GM19240 (cell line): ENCODE data around the gene DEDD2.

ENCODE experiments used
- DNase-seq: peaks from one replicate; pipeline ENCODE4 v3.0.0; 2011; ENCODE audit warnings: low spot score; ENCODE audit not compliant: insufficient read length

The DEDD2 gene

DNA sequence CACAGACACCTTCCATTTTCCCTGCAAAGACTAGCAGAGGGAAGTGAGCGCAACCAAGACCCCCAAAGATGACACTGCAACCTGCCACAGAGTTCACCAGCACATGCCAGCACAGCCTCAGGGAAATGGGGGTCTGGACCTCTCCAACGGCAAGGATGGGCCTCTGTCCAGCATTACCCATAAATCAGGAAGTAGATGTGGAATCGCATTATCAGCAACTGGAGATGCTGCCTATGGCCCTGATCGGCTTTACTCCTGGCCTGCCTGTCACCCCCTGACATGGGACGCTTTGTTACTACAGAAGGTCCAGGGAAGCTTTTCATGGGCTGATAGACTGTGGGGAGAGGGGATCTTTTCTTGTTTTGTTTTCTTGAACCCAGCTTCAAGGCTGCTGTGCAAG is 43.8 kb downstream of the DEDD2 start:
- DNase-seq = no peak

DNA sequence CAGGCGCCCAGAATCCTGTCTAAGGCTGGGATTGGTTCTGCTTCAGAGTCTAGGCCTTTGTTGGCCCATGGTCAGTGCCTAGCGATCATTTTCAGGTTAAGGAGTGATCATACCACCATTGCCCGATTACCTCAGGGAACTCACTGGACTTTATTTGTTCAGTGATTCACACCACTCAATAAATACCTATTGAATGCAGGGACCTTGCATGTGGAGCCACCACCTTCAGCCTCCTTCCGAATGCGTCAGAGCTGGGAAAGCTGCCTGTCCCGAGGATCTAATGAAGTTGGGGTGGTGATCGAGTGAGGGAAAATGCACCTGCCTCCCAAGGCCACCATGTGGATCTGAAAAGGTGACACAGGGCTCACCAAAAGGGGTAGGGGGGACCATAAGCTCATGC is 45.2 kb downstream of the DEDD2 start:
- no peak for DNase-seq

DNA sequence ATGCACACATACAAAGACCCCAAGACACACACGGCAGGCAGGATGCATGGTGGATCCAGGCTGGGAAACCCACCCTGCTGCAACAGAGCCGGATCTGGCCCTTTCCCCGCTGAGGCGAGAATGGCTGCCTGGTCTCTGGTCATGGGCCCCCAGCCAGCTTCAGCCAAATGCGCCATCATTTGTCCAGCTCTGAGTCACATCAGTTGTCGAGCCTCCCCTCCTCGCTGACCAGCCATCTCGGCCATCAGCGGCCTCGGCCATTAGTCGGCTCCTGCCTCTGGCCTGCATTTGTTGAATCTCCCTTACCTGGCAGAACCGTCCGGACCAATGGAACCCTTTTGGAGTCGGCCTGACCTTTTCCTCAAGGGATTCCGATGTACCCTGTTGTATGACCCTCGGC is 46.8 kb downstream of the DEDD2 start:
- DNase-seq = no peak

DNA sequence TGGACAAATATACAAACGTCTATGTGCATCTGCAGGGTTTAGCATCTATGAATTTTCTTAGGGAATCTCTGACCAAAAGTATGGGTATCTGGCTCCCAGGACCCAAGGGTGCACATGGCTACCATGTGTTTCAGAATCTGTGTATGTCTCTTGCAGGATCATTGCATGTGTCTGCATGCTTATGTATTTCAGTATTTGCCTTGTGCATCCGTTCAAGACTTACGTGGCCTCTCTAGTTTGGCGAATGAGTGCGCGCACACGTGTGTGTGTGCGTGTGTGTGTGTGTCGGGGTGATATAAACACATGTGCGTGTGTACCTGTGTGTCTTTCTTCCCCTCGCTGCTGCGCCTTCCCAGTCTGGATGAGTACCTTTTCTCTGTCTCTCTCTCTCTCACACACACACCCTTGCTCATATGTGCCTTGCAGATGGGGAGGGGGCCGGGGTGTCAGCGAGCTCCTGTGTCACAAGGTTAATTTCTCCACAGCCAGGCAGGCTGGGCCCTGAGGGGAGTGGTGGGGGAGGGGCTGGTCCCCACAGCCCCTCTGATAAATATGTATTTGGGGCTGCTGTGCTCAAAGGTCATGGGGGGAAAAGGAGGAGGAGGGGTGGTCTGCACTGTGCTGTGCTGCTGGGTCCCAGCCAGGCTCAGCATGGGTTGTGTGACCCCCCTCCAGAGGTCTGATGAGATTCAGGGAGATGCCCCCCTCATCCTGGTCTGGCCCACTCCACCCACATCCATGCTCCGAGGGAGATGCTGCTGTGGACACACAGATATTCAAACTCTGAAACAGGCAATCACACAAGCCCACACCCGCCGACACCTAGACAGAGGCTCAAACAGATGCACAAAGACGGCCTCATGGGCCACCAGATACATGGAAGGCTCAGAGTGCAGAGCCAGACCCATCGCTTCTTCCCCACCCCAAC is 47.7 kb downstream of the DEDD2 start:
- DNase-seq = no peak

DNA sequence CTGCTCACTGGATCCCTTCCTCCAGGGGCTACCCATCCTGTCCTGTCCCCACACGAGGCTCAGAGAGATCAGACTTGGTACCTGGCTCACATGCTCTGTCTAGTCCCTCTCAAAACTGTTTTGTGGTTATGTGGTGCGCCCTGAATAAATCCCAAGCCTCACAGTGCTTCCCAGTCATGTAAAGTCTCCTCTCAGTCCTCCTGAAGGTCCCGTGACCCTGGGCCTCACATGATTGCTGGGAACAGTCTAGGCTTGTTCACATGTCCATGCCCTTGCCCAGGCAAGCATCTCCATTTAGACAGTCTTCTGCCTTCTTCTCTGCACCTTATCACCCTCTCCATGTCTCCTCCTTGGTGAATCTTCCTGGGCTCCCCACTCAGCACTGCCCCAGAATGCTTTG is 49.3 kb downstream of the DEDD2 start:
- no peak for DNase-seq

DNA sequence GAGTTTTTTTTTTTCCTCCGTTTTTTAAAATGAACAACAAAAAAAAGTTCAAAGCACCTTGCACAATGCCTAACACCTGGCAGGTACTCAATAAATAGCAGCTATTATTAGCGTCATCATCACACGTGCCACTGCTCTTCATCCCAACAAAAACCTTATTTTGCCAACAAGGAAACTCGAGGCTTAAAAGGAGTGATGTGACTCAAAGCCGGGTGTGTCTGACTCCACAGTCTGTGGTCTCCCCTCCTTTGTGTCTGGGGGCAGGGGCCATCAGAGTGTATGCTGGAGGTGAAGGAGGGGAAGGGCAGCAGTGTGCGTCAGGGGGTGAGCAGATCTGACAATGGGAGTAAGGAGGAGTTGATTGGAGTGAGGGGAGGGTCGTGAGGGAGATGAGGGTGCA is 51.2 kb downstream of the DEDD2 start:
- DNase-seq = no peak

DNA sequence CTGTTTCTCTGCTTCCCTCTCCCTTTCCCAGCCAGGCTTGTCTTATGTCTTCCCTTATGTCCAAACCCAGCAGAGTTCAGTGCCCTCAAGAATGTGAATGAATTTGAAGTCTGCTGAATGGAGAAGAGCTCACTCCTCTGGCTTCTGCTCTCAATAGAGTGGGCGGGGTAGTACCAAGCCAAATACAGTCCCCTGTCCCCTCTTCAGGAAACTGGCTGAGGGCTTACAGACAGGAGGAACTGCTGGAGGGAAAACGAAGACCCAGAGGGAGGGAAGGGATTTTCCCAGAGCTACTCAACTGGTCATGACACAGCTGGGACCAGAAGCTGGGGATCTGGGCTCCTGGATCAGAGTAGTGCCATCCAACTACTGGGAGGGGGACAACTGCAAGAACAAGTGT is 52.3 kb downstream of the DEDD2 start:
- DNase-seq = no peak

DNA sequence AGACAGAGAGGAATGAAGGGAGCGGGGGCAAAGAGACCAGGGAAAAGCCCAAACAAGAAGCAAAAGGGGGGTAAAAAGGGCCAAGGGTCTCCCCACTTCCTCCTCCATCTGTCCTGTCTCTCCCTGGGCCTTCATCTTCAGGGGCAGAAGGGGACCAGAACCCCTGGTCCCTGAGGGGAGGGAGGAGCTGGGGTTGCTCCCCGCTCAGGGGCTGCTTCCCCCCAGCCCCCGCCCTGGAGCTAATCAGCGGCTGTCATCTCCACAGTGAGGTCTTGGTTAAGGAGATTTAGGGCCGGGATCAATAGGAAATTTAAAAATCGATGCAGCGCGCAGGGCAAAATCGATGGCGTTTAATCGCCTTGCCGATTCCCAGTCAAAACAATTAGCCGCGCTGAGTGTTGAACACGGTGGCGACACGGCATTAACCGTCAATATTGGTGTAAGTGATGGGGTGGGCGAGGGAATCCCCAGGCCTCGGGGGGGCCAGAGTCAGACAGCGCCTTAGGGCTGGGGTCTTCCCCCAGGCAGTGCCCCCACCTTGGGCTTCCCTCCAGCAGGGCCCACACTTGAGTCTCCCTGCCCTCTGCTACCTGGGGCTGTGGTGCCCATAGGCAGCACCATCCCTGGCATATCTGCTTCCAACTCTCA is 55.7 kb downstream of the DEDD2 start:
- DNase-seq = no peak

DNA sequence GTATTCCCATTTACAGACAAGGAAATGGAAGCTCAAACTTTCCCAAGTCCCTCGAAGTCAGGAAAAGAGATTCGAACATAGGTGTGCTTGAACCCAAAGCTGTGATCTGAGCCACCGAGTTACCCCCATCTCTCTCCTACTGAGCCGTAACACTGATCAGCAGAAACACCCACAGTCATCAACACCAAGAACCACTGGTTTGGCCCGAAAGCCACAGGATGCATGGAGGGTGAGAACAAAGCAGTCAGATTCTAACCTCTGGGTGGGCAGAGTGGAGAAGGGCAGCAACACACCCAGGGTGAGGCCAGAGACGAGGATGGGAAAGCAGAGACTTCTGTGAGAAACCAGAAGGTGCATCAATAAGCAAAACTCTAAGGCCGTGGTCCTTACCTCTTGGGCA is 57.5 kb downstream of the DEDD2 start:
- no peak for DNase-seq

DNA sequence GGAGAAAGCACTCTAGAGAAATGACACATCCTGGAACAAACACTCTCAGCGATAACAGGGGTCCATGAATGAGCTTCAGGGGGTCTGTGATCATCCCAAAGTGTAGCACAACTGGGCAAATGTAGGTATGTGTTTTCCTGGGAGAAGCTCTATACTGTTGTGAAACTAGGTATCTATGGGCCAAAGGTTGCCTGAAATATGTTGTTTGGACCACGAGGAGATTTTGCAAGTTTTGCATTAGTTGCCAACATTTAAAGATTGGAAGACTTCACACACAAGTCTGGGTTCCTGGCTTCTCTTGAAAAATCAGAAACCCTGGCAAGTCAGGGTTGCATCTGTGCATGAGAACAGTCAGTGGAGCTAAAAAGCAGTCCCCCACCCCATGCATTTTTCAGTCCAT is 58.6 kb downstream of the DEDD2 start:
- DNase-seq = no peak

DNA sequence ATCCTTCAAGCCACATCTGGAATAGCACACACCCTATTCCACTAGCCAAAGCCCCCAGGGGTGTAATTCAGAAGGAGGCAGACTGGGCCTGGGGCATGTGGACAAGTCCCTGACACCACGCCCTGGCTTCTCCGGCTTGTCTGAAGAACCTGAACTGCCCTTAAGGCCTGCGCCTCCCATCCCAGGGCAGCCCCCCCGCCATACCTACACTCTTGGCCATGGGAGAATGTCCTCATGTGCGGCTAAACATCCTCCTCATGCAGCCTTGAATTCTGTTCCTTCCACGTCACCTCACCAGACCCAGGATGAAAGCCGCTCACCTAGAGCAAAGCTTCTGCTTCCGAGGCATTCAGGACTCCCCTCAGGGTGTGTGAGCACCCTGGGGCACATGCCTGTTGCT is 60.9 kb downstream of the DEDD2 start:
- DNase-seq = no peak

DNA sequence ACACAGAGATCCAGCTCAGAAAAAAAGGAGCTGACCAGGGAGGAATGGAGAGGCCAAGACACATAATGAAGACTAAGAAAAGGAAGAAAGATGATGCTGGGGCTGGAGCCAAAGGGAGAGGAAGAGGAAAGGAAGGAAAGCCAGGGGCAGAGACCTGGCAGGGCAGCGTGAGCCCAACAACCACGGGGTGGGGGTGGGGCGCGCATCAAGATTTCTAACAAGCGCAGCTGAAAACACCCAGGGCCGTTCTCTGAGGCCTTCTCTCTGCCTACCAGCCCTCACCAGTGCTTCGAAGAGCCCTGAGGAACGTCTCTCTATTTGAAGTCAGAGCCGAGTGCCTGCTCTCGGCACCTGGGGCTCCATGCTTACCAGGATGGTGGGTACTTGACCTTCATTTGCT is 61.7 kb downstream of the DEDD2 start:
- DNase-seq = no peak

DNA sequence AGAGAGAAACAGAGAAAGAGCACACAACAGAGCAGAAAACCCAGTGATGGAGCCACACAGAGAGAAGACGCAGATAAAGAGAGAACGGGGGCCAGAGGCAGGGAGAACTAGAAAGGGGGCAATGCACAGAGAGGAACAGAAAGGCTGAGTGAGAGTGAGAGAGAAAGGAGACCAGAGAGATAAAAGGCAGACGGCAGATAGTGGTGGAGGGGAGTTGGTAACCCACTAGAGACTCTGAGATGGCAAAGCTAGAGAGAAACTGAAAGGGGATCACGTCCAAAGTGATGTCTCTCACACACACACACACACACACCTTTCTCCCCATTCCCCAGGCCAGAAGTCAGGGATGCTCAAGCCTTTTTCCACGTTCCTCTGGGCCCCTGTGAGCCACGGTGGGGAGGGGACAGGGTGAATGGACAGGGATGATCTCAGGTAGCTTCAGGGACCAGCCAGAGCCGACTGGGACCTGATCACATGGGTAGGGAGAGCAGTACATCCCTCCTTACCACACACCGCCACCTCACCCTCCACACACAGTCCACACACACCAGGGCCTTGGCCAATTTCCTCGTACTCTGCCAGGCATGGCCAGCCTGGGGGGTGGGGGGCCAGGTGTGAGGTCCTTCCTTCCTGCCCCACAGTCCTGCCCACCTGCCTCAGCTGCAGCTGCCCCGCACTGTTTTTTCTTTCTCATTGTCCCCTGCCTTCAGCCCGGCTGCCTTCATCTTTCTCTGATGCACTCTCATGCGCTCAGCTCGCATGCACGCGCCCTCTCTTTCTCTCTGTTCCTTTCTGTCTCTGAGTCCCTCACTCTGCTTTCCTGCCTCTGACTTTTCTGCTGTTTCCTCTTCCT is 62.8 kb downstream of the DEDD2 start:
- DNase-seq = no peak

DNA sequence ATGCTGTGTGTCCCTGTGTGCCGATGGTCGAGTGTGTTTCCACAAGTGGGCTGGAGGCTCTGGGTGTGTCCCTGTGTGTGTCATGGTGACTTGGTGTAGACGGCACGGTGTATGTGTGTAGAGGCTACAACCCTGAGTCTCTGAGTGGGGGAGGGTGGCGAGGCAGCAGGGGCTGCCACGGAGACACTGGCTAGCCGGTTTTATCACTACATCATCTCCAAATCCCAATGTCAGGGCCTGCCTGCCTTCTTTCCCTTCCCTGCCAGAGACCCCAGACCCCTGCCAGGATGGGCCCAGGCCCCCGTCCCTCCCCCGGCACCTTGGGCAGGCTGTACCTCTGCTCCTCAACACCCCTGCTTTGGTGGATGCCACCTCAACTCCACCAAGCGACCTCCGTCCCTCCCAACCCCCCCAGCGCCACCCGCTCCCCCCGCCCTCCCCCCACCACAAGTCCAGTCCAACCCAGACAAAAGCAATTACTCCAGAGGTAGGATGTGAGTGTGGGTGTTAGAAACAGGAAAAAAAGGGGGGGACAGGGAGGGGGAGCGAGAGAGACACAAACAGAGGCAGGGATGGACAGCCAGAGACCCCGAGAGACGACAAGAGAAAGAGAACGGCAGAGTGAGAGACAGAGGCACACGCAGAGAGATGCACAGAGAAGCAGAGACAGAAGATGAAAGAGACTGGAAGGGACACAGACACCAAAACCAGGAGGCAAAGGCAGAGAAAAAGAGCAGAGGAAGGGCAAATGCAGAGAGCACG is 63.6 kb downstream of the DEDD2 start:
- no peak for DNase-seq

DNA sequence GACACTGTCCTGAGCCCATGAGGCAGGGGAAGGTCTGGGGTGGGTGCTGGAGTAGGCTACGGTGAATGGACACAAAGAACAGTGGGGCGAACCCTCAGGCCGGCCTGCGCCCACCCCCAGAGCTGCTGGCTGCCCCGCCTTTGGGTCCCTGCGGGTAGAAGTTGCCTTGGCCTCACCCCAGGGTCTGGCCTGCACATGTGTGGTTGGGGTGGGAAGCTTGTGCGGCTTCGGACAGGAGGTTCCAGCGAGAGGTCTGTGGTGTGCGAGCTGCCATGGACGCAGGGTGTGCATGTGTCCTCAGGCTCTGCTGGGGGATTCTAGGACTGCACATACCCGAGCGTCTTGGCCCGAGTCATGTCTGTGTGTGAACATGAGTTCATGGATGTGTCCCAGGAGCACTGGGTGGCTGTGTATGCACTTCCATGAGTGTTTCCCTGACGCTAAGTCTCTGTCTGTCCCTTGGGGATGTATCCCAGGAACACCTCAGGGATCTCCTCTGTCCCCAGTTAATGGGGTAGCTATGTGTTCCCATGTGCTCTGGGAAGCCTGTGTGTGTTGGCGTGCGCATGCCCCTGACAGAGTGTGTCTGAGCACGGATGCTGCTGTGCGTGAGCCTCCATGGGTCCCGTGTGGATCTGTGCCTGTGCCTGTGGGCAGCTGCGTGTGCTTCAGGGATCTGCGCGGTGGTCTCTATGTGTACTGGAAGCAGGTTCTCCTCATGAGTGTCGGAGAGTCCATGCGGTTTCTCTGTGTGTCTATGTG is 64.4 kb downstream of the DEDD2 start:
- no peak for DNase-seq

DNA sequence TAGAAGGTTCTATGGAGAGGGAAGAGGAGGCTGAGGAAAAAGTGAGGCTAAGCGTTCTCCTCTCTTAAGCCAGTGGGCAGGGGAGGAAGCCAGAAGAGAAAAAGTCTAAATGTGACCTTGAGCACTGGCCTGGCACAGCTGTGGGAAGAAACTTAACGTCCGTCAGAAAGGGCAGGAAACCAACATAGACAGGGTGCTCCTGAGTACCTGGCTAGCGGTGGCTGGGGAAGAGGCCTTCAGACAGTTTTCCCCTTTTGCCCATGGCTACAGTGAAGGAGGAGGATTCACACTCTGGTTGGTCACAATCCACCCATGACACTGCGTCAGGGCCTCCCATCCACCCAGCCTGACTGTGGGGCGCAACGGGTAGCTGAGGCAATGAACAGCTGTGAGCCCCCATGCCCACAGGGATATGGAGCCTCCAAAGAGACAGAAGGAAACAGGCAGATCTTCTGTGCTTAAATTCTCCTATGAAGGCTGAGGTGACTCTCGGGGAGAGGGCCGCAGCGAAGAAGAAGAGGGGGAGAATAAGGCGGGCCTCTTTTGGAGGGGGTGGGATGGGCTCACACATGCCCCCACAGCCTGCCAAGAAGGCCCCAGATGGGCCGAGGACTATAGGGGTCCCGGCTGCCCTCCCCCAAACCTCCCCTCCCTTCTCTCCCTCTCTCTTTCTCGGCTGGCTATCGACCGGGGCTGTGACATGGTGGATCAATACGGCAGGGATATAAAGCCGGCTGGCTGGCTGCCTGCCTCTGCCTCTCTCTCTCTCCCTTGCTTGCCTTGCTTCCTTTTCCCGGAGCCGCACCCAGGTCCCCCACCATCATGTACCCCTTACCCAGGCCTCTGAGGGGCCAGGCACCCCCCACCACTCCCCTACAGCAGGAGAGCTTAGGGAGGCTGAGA is 65.4 kb downstream of the DEDD2 start:
- no peak for DNase-seq

DNA sequence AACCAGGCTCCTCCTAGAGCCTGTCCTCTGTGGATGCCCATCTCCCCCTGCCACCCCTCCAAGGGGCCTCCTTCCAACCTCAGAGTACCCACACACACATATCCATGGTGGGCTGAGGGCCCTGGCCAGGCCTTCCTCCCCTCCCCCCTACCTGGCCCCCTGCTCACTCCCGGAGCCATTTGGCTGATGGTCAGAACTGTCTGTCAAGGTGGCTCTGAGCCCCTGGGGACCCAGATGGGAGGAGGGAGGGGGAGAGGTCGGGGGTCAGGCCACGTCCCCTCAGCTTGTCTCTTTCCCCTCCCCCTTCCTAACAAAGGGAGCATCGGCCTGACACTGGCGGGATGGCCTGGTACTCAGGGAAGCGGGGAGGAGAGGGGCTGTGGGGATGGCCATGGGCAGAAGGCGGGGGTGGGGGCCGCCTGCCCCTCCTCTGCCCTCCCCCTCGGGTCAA is 66.5 kb downstream of the DEDD2 start:
- no peak for DNase-seq

DNA sequence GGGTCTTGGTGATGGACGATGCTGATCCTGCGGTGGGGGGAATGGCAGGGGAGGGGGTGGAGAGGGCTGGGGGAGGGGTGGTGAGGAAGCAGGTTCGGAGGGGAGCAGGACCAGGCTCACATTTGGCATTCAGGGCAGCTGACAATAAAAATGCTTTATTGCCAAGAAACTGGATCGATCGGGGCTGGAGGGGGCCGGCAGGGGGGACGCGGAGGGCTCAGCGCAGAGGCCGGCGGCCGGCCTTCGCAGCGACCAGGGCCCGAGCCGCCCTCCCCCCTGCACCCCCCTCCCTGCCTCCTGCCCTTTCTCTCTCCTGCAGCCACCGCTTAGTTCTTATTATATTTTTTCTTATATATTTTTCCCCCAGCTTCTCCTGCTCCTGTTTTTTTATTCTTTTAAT is 67.1 kb downstream of the DEDD2 start:
- DNase-seq = no peak

DNA sequence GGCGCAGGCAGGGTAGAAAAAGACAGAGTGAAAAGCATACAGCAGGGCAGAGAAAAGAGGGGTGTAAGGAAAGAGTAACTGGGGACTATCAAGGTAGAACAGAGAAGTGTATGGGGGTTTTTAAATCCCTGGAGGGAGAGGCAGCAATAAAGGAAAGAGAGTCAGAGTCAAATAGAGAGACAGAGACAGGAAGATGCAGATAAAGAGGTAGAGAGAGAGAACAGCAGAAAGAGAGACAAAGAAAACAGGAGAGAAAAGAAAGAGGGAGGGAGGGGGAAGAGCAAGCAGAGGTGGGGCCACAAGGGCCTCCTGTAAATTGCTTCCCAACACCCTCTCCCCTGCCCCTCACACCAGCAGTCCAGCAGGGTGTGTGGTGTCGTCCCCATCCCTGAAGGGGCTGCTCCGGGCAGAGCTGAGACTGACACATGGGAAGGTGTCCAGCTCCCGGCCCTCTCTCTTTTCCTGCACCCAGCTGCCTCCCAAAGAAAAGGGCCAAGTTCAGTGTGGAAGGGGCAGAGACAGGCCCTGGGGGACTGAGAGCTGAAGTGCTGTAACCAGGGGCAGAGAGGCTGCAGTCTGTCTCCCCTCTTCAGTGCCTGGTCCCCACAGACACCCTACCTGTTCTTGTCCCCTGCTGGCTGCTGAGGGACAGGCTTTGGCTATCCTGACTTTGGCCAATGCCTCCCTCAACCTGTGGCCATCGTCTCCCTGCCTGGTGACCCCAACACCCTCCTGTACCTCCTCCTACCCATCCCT is 67.9 kb downstream of the DEDD2 start:
- DNase-seq = no peak
